Rectal smooth muscle tissue (tissue), 1 donor: ENCODE data around the gene WASL.

Source experiments
- H3K27ac ChIP-seq: one replicate; pipeline ENCODE4 v1.7.0; 2013; ENCODE audit warnings: low read depth, low read length, inconsistent platforms
- H3K27me3 ChIP-seq: one replicate; pipeline ENCODE4 v1.7.0; 2013; ENCODE audit warnings: low read length; ENCODE audit not compliant: control insufficient read depth, insufficient read depth
- H3K36me3 ChIP-seq: one replicate; pipeline ENCODE4 v1.7.0; 2013; ENCODE audit warnings: low read length; ENCODE audit not compliant: control insufficient read depth, insufficient read depth
- H3K4me1 ChIP-seq: one replicate; pipeline ENCODE4 v1.7.0; 2013; ENCODE audit warnings: low read length; ENCODE audit not compliant: control insufficient read depth, insufficient read depth
- H3K4me3 ChIP-seq: one replicate; pipeline ENCODE4 v1.7.0; 2013; ENCODE audit warnings: low read length
- H3K9ac ChIP-seq: one replicate; pipeline ENCODE4 v1.7.0; 2013; ENCODE audit warnings: low read length

Gene WASL

GRCh38 chr7:123705211-123705901, 43.4 kb downstream of the WASL start:
- Histone ChIP-seq H3K27me3 (no peaks in the 10 kb centered on the region), H3K36me3 (peaks cover 4% of the 10 kb centered on the region), H3K27ac (no peak overlapping the region), H3K9ac (no peak overlapping the region), H3K4me1 (no peaks in the 10 kb centered on the region), H3K4me3 (no peak overlapping the region)

- H3K4me3 ChIP-seq, result no peak overlapping the region
- H3K27me3 ChIP-seq, result no peaks in the 10 kb centered on the region
- no peaks in the 10 kb centered on the region for H3K4me1 ChIP-seq
- no peak overlapping the region for H3K9ac ChIP-seq
- H3K36me3 ChIP-seq, result peaks cover 5% of the 10 kb centered on the region
- no peak overlapping the region for H3K27ac ChIP-seq
Observed at GRCh38 chr7:123695944-123696677, 52.7 kb downstream of the WASL start.

- peaks cover 10% of the 10 kb centered on the region for H3K36me3 ChIP-seq
- no peak overlapping the region for H3K27ac ChIP-seq
- no peak overlapping the region for H3K9ac ChIP-seq
- H3K4me1 ChIP-seq, result no peaks in the 10 kb centered on the region
- H3K4me3 ChIP-seq, result no peak overlapping the region
- H3K27me3 ChIP-seq, result no peaks in the 10 kb centered on the region
Observed at GRCh38 chr7:123692471-123692877, 56.3 kb downstream of the WASL start.

- Histone ChIP-seq H3K27ac (no peak overlapping the region), H3K4me1 (no peaks in the 10 kb centered on the region), H3K36me3 (peaks cover 8% of the 10 kb centered on the region), H3K4me3 (no peak overlapping the region), H3K27me3 (no peaks in the 10 kb centered on the region), H3K9ac (no peak overlapping the region)
Observed at GRCh38 chr7:123690550-123690949, 58.3 kb downstream of the WASL start.

GRCh38 chr7:123689250-123689649, 59.6 kb downstream of the WASL start:
- H3K36me3 ChIP-seq, result peaks cover 9% of the 10 kb centered on the region
- no peak overlapping the region for H3K9ac ChIP-seq
- no peak overlapping the region for H3K4me3 ChIP-seq
- no peaks in the 10 kb centered on the region for H3K27me3 ChIP-seq
- no peak overlapping the region for H3K27ac ChIP-seq
- no peaks in the 10 kb centered on the region for H3K4me1 ChIP-seq

- Histone ChIP-seq H3K27ac (no peak overlapping the region), H3K4me1 (no peaks in the 10 kb centered on the region), H3K27me3 (no peaks in the 10 kb centered on the region), H3K4me3 (no peak overlapping the region), H3K9ac (no peak overlapping the region), H3K36me3 (peaks cover 9% of the 10 kb centered on the region)
Observed at GRCh38 chr7:123687727-123688126, 61.1 kb downstream of the WASL start.

GRCh38 chr7:123687161-123687560, 61.6 kb downstream of the WASL start:
- H3K27ac ChIP-seq, result no peak overlapping the region
- H3K9ac ChIP-seq, result no peak overlapping the region
- no peak overlapping the region for H3K4me3 ChIP-seq
- H3K36me3 ChIP-seq, result peaks cover 9% of the 10 kb centered on the region
- no peaks in the 10 kb centered on the region for H3K4me1 ChIP-seq
- no peaks in the 10 kb centered on the region for H3K27me3 ChIP-seq

DNA sequence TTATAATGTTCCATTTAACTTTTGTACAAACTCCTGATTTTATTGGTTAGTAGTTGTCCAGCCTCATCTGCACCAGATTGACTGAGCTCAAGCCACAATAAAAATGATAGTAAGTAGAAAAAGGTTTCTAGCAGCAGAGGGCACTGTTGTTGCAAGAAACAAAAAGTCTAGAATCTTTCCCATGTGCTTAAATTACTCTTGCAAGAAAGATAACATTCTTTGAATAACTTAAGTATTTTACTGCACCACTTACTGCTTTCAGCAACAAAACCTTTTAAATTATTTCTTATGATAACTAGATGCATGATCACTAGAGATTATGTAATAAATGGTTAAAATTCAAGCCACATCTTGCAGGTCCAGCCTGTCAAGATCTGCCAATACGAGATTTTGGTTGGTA, 66.1 kb downstream of the WASL start:
- no peaks in the 10 kb centered on the region for H3K4me1 ChIP-seq
- no peak overlapping the region for H3K4me3 ChIP-seq
- H3K27ac ChIP-seq, result no peak overlapping the region
- H3K9ac ChIP-seq, result no peak overlapping the region
- peaks cover 3% of the 10 kb centered on the region for H3K36me3 ChIP-seq
- no peaks in the 10 kb centered on the region for H3K27me3 ChIP-seq

GRCh38 chr7:123681561-123681960, 67.2 kb downstream of the WASL start:
- Histone ChIP-seq H3K36me3 (peaks cover 3% of the 10 kb centered on the region), H3K4me3 (no peak overlapping the region), H3K4me1 (no peaks in the 10 kb centered on the region), H3K27ac (no peak overlapping the region), H3K9ac (no peak overlapping the region), H3K27me3 (no peaks in the 10 kb centered on the region)

- H3K27ac ChIP-seq, result no peak overlapping the region
- H3K27me3 ChIP-seq, result no peaks in the 10 kb centered on the region
Observed at GRCh38 chr7:123680580-123680979, 68.2 kb downstream of the WASL start.

GRCh38 chr7:123679614-123680013, 69.2 kb downstream of the WASL start:
- no peak overlapping the region for H3K27ac ChIP-seq
- no peaks in the 10 kb centered on the region for H3K27me3 ChIP-seq
- no peaks in the 10 kb centered on the region for H3K36me3 ChIP-seq
- H3K4me1 ChIP-seq, result peaks cover 2% of the 10 kb centered on the region
- no peak overlapping the region for H3K9ac ChIP-seq
- no peak overlapping the region for H3K4me3 ChIP-seq

More at GRCh38 chr7:123680580-123680979, 68.2 kb downstream of the WASL start:
- no peaks in the 10 kb centered on the region for H3K4me1 ChIP-seq
- no peak overlapping the region for H3K4me3 ChIP-seq
- no peak overlapping the region for H3K9ac ChIP-seq
- H3K36me3 ChIP-seq, result peaks cover 3% of the 10 kb centered on the region

DNA sequence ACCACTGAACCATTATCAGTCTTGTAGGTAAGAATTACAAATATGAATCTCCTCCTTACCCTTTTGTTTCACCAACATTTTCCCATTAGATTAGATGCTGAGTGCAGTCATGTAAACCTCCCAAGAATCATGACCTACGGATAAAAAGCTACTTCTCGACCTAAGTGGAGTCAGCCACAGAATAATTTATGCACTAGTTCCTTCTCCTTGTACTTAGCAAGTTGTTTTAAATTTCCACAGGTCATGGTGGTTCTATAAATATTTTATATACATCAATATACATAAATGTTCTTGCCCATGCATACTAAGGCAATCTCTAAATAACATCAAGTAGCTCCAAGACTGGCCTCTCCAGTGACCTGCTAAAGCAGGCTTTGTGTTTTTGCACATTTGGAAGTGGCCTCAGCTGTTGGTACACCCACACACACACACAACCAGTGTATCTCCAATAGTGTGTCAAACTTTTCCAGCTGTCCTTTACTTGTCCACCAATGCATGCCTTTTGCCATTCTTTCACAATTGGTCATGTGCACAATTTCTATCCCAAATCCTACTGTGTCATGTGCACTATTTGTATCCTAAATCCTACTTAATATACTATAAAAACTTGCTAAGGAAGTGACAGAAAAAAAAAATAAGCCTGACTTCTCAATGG, 71.6 kb downstream of the WASL start:
- Histone ChIP-seq H3K27ac (no peak overlapping the region), H3K36me3 (no peaks in the 10 kb centered on the region), H3K27me3 (no peaks in the 10 kb centered on the region), H3K4me3 (no peak overlapping the region), H3K4me1 (peaks cover 6% of the 10 kb centered on the region), H3K9ac (no peak overlapping the region)
